Tibial nerve (tissue), 4 donors: ENCODE results near the gene ZNF746.

Experiments
- EP300 ChIP-seq, 2 donors: sonication (generic); formaldehyde crosslinking; IDR thresholded peaks; one replicate each; pipeline ENCODE4 v1.6.1; 2017; ENCODE audit warnings: antibody characterized with exemption in 2 of 2, mild to moderate bottlenecking in 1 of 2
- POLR2A ChIP-seq, 2 donors: fragments of 450-650 bp; IDR thresholded peaks; one replicate each; pipeline ENCODE4 v1.6.1; 2017; ENCODE audit warnings: antibody characterized with exemption in 2 of 2, mild to moderate bottlenecking in 2 of 2, moderate library complexity in 2 of 2
- TF ChIP-seq, protein P1 (sequence below), 5 experiments: fragments of 200-600 bp in 3 of 5; fragments of 450-650 bp in 2 of 5; sonication (generic) in 3 of 5; IDR thresholded peaks; one replicate each; pipeline ENCODE4 v1.5.1; 2016 to 2019; ENCODE audit warnings: antibody characterized with exemption in 5 of 5, mild to moderate bottlenecking in 3 of 5, moderate library complexity in 2 of 5

GRCh38 chr7:149478754-149479153, 18.9 kb downstream of the ZNF746 start:
- TF ChIP-seq EP300 (IDR thresholded peaks at IDR 0.05) (no peak), POLR2A (IDR thresholded peaks at IDR 0.05) (no peak)
- TF ChIP-seq, protein P1, sequence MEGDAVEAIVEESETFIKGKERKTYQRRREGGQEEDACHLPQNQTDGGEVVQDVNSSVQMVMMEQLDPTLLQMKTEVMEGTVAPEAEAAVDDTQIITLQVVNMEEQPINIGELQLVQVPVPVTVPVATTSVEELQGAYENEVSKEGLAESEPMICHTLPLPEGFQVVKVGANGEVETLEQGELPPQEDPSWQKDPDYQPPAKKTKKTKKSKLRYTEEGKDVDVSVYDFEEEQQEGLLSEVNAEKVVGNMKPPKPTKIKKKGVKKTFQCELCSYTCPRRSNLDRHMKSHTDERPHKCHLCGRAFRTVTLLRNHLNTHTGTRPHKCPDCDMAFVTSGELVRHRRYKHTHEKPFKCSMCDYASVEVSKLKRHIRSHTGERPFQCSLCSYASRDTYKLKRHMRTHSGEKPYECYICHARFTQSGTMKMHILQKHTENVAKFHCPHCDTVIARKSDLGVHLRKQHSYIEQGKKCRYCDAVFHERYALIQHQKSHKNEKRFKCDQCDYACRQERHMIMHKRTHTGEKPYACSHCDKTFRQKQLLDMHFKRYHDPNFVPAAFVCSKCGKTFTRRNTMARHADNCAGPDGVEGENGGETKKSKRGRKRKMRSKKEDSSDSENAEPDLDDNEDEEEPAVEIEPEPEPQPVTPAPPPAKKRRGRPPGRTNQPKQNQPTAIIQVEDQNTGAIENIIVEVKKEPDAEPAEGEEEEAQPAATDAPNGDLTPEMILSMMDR (IDR thresholded peaks at IDR 0.05), result no peak
